HG03196 (cell line): ENCODE results near the gene WDR64.
"Not testable (repeated sequence)": the region's sequence is repeated elsewhere in the genome, so short reads cannot be mapped to it uniquely, and the experiment has no call there.

Experiments used
- ATAC-seq: cut with Tn5 transposase; IDR thresholded peaks from one replicate; pipeline ENCODE4 v1.9.1; 2021; ENCODE audit not compliant: unreplicated experiment

WDR64 gene

GRCh38 chr1:241735493-241735926 is 83.4 kb downstream of the WDR64 start:
- ATAC-seq, result not testable (repeated sequence)

GRCh38 chr1:241736387-241736786 is 84.3 kb downstream of the WDR64 start:
- no peak for ATAC-seq

GRCh38 chr1:241738284-241739078 is 86.4 kb downstream of the WDR64 start:
- no peak for ATAC-seq

- ATAC-seq, result no peak
Measured at GRCh38 chr1:241742084-241742483, 90.0 kb downstream of the WDR64 start.

- ATAC-seq, result no peak
Measured at GRCh38 chr1:241744591-241744990, 92.5 kb downstream of the WDR64 start.

- ATAC-seq, result no peak
Measured at GRCh38 chr1:241747992-241748391, 95.9 kb downstream of the WDR64 start.

GRCh38 chr1:241749041-241749944 is 97.2 kb downstream of the WDR64 start:
- no peak for ATAC-seq

GRCh38 chr1:241749945-241750695 is 98.0 kb downstream of the WDR64 start:
- ATAC-seq, result no peak

- ATAC-seq, result no peak
Measured at GRCh38 chr1:241751524-241751923, 99.4 kb downstream of the WDR64 start.

- no peak for ATAC-seq
Measured at GRCh38 chr1:241762713-241763339, 110.7 kb downstream of the WDR64 start.

GRCh38 chr1:241765390-241765789 is 113.3 kb downstream of the WDR64 start:
- no peak for ATAC-seq

GRCh38 chr1:241767737-241768136 is 115.7 kb downstream of the WDR64 start:
- no peak for ATAC-seq

GRCh38 chr1:241770115-241770514 is 118.0 kb downstream of the WDR64 start:
- ATAC-seq, result no peak

- ATAC-seq, result no peak
Measured at GRCh38 chr1:241771117-241771516, 119.0 kb downstream of the WDR64 start.

- ATAC-seq, result no peak
Measured at GRCh38 chr1:241772932-241773500, 120.9 kb downstream of the WDR64 start.

- no peak for ATAC-seq
Measured at GRCh38 chr1:241773991-241774390, 121.9 kb downstream of the WDR64 start.

- ATAC-seq, result no peak
Measured at GRCh38 chr1:241775021-241775420, 122.9 kb downstream of the WDR64 start.

GRCh38 chr1:241776911-241777310 is 124.8 kb downstream of the WDR64 start:
- ATAC-seq, result no peak

- no peak for ATAC-seq
Measured at GRCh38 chr1:241778117-241778516, 126.0 kb downstream of the WDR64 start.

- ATAC-seq, result no peak
Measured at GRCh38 chr1:241779897-241780296, 127.8 kb downstream of the WDR64 start.
